Kidney tubule cell (primary cell): ENCODE results near the gene MAN1C1.

ENCODE experiments used
- DNase-seq: peaks from one replicate; pipeline ENCODE4 v3.0.0-alpha.2; 2018; ENCODE audit warnings: low spot score

The MAN1C1 gene

GRCh38 chr1:25616095-25616986 is at the start of gene MAN1C1:
MAN1C1 (plus strand) TSS chr1:25616791; CDS start chr1:25617798, 1,007 bp downstream.
- peak; percentile 81 for DNase-seq

GRCh38 chr1:25567710-25568089 is 48.9 kb upstream of the MAN1C1 start:
- DNase-seq = no peak

GRCh38 chr1:25568090-25568833 is 48.3 kb upstream of the MAN1C1 start:
- DNase-seq = peak; percentile 23

GRCh38 chr1:25568834-25569596 is 47.6 kb upstream of the MAN1C1 start:
- peak; percentile 52 for DNase-seq

GRCh38 chr1:25569597-25570396 is 46.8 kb upstream of the MAN1C1 start:
- DNase-seq = no peak

- DNase-seq = no peak
Measured at GRCh38 chr1:25570798-25571521, 45.6 kb upstream of the MAN1C1 start.

GRCh38 chr1:25571522-25571970 is 45.0 kb upstream of the MAN1C1 start:
- no peak for DNase-seq

GRCh38 chr1:25572107-25572506 is 44.5 kb upstream of the MAN1C1 start:
- no peak for DNase-seq

GRCh38 chr1:25572708-25573590 is 43.6 kb upstream of the MAN1C1 start:
- DNase-seq = peak; percentile 55

GRCh38 chr1:25573591-25573930 is 43.0 kb upstream of the MAN1C1 start:
- DNase-seq = peak; percentile 19

- no peak for DNase-seq
Measured at GRCh38 chr1:25573961-25574360, 42.6 kb upstream of the MAN1C1 start.

GRCh38 chr1:25575191-25575590 is 41.4 kb upstream of the MAN1C1 start:
- DNase-seq = no peak

GRCh38 chr1:25576459-25577133 is 40.0 kb upstream of the MAN1C1 start:
- no peak for DNase-seq

GRCh38 chr1:25577134-25577920 is 39.3 kb upstream of the MAN1C1 start:
- DNase-seq = no peak

- no peak for DNase-seq
Measured at GRCh38 chr1:25579292-25580252, 37.0 kb upstream of the MAN1C1 start.

- DNase-seq = no peak
Measured at GRCh38 chr1:25580927-25581326, 35.7 kb upstream of the MAN1C1 start.

GRCh38 chr1:25581764-25582163 is 34.8 kb upstream of the MAN1C1 start:
- DNase-seq = no peak
